Subcutaneous adipose tissue (tissue), 4 donors: Measurements from ENCODE around the gene CHSY3. TPM values are rescaled to one million over a fixed set of nuclear protein-coding genes. Genes with fewer than 3 reads are reported as not detected.

Experiments
- small RNA-seq: library from RNA; depleted of rRNA; stranded (forward); fragments of <200 nt; gene quantifications from one replicate; pipeline ENCODE3, GENCODE V24; 2016
- total RNA-seq, 4 donors: library from RNA; depleted of rRNA; stranded (reverse); fragments of >200 nt; gene quantifications; one replicate each; pipeline ENCODE4 v1.1.0, GENCODE V29; 2016
- TF ChIP-seq, protein P1 (sequence below): fragments of 450-650 bp; IDR thresholded peaks from one replicate; pipeline ENCODE4 v1.5.1; 2016; ENCODE audit warnings: low read depth, mild to moderate bottlenecking, control low read depth, antibody characterized with exemption, moderate library complexity

CHSY3 gene
- total RNA-seq, 4 donors from 2014 or later: 3.7 to 6.8 (median 5.9) TPM

DNA sequence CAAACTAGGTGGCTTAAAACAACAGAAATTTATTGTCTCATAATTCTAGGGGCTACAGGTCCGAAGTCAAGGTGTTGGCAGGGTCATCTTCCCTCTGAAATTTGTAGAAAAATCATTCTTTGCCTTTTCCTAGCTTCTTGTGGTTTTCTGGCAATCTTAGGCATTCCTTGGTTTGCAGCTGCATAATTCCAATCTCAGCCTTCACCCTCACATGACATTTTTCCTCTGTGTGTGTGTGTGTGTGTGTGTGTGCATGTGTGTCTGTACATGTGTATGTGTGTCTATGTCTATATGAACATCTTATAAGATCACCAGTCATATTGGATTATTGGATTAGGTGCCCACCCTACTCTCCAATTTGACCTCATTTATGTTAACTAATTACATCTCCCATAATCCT lies 330.6 kb downstream of the CHSY3 start:
- TF ChIP-seq, protein P1, sequence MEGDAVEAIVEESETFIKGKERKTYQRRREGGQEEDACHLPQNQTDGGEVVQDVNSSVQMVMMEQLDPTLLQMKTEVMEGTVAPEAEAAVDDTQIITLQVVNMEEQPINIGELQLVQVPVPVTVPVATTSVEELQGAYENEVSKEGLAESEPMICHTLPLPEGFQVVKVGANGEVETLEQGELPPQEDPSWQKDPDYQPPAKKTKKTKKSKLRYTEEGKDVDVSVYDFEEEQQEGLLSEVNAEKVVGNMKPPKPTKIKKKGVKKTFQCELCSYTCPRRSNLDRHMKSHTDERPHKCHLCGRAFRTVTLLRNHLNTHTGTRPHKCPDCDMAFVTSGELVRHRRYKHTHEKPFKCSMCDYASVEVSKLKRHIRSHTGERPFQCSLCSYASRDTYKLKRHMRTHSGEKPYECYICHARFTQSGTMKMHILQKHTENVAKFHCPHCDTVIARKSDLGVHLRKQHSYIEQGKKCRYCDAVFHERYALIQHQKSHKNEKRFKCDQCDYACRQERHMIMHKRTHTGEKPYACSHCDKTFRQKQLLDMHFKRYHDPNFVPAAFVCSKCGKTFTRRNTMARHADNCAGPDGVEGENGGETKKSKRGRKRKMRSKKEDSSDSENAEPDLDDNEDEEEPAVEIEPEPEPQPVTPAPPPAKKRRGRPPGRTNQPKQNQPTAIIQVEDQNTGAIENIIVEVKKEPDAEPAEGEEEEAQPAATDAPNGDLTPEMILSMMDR: no peak

Small RNA genes within 50 kb of the gene (small RNA-seq; reads per million reads assigned to genes)
- gene RNA5SP191: 0.61 reads per million
- not detected for gene RNU6ATAC10P

Other genes starting within 250 kb of the CHSY3 start
- gene MINAR2, start 156.4 kb upstream of the CHSY3 start, total RNA-seq: not detected